WTC11 (cell line): ENCODE data around the gene NR3C2. TPM values are rescaled to one million over a fixed set of nuclear protein-coding genes. Genes with fewer than 3 reads are reported as not detected.

Source experiments
- ATAC-seq: fragments of 200-7000 bp; cut with Tn5 transposase; 2 replicates; pipeline ENCODE4 v1.10.0; 2021; ENCODE audit warnings: mild to moderate bottlenecking, moderate library complexity
- CTCF ChIA-PET: fragments of 300-600 bp; sonication (Branson Sonifier 250); formaldehyde crosslinking; loops from one replicate; lab custom pipeline; 2021; ENCODE audit warnings: antibody characterized with exemption; lab: Charles Lee
- POLR2A ChIA-PET: fragments of 350-600 bp; sonication (Branson Sonifier 250); formaldehyde crosslinking; loops from one replicate; lab custom pipeline; 2021; ENCODE audit warnings: antibody characterized with exemption; lab: Charles Lee
- DNase-seq: peaks from one replicate; pipeline ENCODE4 v3.0.0; 2021; ENCODE audit warnings: low spot score
- H3K27ac Mint-ChIP-seq: 2 replicates; pipeline ENCODE4 v1.8.0; 2021; ENCODE audit warnings: mixed read lengths
- H3K27me3 Mint-ChIP-seq: 2 replicates; pipeline ENCODE4 v1.8.0; 2021; ENCODE audit warnings: low read depth, mild to moderate bottlenecking, moderate library complexity, mixed read lengths
- H3K36me3 Mint-ChIP-seq: 2 replicates; pipeline ENCODE4 v1.8.0; 2021; ENCODE audit warnings: mixed read lengths
- H3K4me1 Mint-ChIP-seq: 2 replicates; pipeline ENCODE4 v1.8.0; 2022; ENCODE audit warnings: mixed read lengths
- H3K4me3 Mint-ChIP-seq: 2 replicates; pipeline ENCODE4 v1.8.0; 2021; ENCODE audit warnings: mild to moderate bottlenecking, moderate library complexity, mixed read lengths
- H3K9me3 Mint-ChIP-seq: 2 replicates; pipeline ENCODE4 v1.8.0; 2021; ENCODE audit warnings: mixed read lengths
- CBFB ChIP-seq: sonication (generic); formaldehyde crosslinking; IDR thresholded peaks from 2 replicates; pipeline ENCODE4 v1.8.1; 2022; ENCODE audit warnings: mild to moderate bottlenecking, low read depth, missing genetic modification reagents
- HMGA2 ChIP-seq: fragments of 250-450 bp; sonication (Bioruptor Pico); IDR thresholded peaks from 2 replicates; pipeline ENCODE4 v1.4.0; 2021; ENCODE audit warnings: mild to moderate bottlenecking, moderate library complexity
- NFATC4 ChIP-seq: fragments of 250-450 bp; sonication (Bioruptor Pico); IDR thresholded peaks from 2 replicates; pipeline ENCODE4 v1.9.0; 2021; ENCODE audit warnings: mild to moderate bottlenecking
- NFYB ChIP-seq: sonication (generic); formaldehyde crosslinking; conservative IDR thresholded peaks from 2 replicates; pipeline ENCODE4 v1.8.0; 2022; ENCODE audit warnings: low read depth, missing genetic modification reagents
- NR1H2 ChIP-seq: sonication (generic); formaldehyde crosslinking; IDR thresholded peaks from 2 replicates; pipeline ENCODE4 v1.9.0; 2021; ENCODE audit warnings: mild to moderate bottlenecking, moderate library complexity, missing genetic modification reagents
- NR2C2 ChIP-seq: sonication (generic); formaldehyde crosslinking; IDR thresholded peaks from 2 replicates; pipeline ENCODE4 v1.8.0; 2022; ENCODE audit warnings: mild to moderate bottlenecking, missing genetic modification reagents
- SMAD3 ChIP-seq: sonication (generic); formaldehyde crosslinking; IDR thresholded peaks from 2 replicates; pipeline ENCODE4 v1.8.0; 2022; ENCODE audit warnings: missing genetic modification reagents, mild to moderate bottlenecking, borderline replicate concordance
- SMAD4 ChIP-seq: sonication (generic); formaldehyde crosslinking; IDR thresholded peaks from 2 replicates; pipeline ENCODE4 v1.8.0; 2022; ENCODE audit warnings: mild to moderate bottlenecking, missing genetic modification reagents
- SOX15 ChIP-seq: fragments of 250-450 bp; sonication (Bioruptor Pico); IDR thresholded peaks from 2 replicates; pipeline ENCODE4 v1.9.0; 2021; ENCODE audit warnings: mild to moderate bottlenecking
- TP53 ChIP-seq: sonication (generic); formaldehyde crosslinking; IDR thresholded peaks from 2 replicates; pipeline ENCODE4 v1.8.1; 2023; ENCODE audit warnings: mild to moderate bottlenecking, missing genetic modification reagents
- ZNF423 ChIP-seq: fragments of 250-450 bp; sonication (Bioruptor Pico); IDR thresholded peaks from 2 replicates; pipeline ENCODE4 v2.1.2; 2022; ENCODE audit warnings: mild to moderate bottlenecking, moderate library complexity
- ZNF671 ChIP-seq: fragments of 250-450 bp; sonication (Bioruptor Pico); IDR thresholded peaks from 2 replicates; pipeline ENCODE4 v1.8.0; 2021; ENCODE audit warnings: mild to moderate bottlenecking
- total RNA-seq: library from RNA; stranded (reverse); gene quantifications from 3 replicates; pipeline ENCODE4 v1.2.3, GENCODE V29; 2021
- TF ChIP-seq, protein P1 (sequence below): sonication (generic); formaldehyde crosslinking; IDR thresholded peaks from 2 replicates; pipeline ENCODE4 v1.8.1; 2022; ENCODE audit warnings: low read depth, missing genetic modification reagents, borderline replicate concordance
- TF ChIP-seq, protein P2 (sequence below): sonication (generic); formaldehyde crosslinking; IDR thresholded peaks from 2 replicates; pipeline ENCODE4 v1.8.1; 2023; ENCODE audit warnings: mild to moderate bottlenecking, missing genetic modification reagents
- TF ChIP-seq, protein P3 (sequence below): fragments of 250-450 bp; sonication (Bioruptor Pico); IDR thresholded peaks from 2 replicates; pipeline ENCODE4 v1.9.0; 2021; ENCODE audit warnings: mild to moderate bottlenecking, borderline replicate concordance
- TF ChIP-seq, protein P4 (sequence below): sonication (generic); formaldehyde crosslinking; IDR thresholded peaks from 2 replicates; pipeline ENCODE4 v1.8.0; 2022; ENCODE audit warnings: mild to moderate bottlenecking, missing genetic modification reagents
- TF ChIP-seq, protein P5 (sequence below): sonication (generic); formaldehyde crosslinking; IDR thresholded peaks from 2 replicates; pipeline ENCODE4 v1.8.0; 2022; ENCODE audit warnings: mild to moderate bottlenecking, missing genetic modification reagents
- TF ChIP-seq, protein P6 (sequence below): sonication (generic); formaldehyde crosslinking; IDR thresholded peaks from 2 replicates; pipeline ENCODE4 v1.8.0; 2023; ENCODE audit warnings: missing genetic modification reagents, mild to moderate bottlenecking, borderline replicate concordance
- TF ChIP-seq, protein P7 (sequence below): fragments of 250-450 bp; sonication (Bioruptor Pico); IDR thresholded peaks from 2 replicates; pipeline ENCODE4 v1.9.0; 2021; ENCODE audit warnings: mild to moderate bottlenecking

Gene NR3C2
- total RNA-seq, 1 experiment from 2014 or later = 2.8 TPM

DNA sequence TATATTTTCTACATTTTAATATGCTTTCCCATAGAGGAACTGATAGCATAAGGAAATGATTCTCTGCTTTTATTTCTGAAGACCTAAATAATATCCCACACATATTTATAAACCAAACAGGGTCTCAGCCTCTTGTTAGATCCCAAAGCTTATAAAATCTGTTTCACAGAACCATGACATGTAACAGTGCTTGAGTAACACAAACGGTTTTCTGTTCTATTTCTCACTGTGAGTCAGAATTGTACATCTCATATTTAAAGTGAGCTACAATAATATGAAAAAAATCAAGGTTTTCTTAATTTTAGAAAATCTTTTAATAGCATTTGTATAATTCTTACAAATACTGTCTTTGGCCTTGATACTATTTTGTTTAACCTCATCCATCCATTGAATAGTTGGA lies 51.2 kb downstream of the NR3C2 start:
- H3K9me3 Mint-ChIP-seq = no peaks in the 10 kb centered on the region
- TF ChIP-seq NFYB (CRISPR knock-in tag) (no peak), NR2C2 (no peak), SMAD3 (CRISPR knock-in tag) (no peak), CBFB (CRISPR knock-in tag) (no peak), ZNF671 (CRISPR knock-in tag) (no peak), TP53 (CRISPR knock-in tag) (no peak), NFATC4 (CRISPR knock-in tag) (no peak), NR1H2 (no peak), SOX15 (CRISPR knock-in tag) (no peak), SMAD4 (CRISPR knock-in tag) (no peak), ZNF423 (CRISPR knock-in tag) (no peak), HMGA2 (CRISPR knock-in tag) (no peak)
- TF ChIP-seq, protein P1, sequence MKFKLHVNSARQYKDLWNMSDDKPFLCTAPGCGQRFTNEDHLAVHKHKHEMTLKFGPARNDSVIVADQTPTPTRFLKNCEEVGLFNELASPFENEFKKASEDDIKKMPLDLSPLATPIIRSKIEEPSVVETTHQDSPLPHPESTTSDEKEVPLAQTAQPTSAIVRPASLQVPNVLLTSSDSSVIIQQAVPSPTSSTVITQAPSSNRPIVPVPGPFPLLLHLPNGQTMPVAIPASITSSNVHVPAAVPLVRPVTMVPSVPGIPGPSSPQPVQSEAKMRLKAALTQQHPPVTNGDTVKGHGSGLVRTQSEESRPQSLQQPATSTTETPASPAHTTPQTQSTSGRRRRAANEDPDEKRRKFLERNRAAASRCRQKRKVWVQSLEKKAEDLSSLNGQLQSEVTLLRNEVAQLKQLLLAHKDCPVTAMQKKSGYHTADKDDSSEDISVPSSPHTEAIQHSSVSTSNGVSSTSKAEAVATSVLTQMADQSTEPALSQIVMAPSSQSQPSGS (CRISPR knock-in tag) = no peak
- TF ChIP-seq, protein P2, sequence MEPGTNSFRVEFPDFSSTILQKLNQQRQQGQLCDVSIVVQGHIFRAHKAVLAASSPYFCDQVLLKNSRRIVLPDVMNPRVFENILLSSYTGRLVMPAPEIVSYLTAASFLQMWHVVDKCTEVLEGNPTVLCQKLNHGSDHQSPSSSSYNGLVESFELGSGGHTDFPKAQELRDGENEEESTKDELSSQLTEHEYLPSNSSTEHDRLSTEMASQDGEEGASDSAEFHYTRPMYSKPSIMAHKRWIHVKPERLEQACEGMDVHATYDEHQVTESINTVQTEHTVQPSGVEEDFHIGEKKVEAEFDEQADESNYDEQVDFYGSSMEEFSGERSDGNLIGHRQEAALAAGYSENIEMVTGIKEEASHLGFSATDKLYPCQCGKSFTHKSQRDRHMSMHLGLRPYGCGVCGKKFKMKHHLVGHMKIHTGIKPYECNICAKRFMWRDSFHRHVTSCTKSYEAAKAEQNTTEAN (CRISPR knock-in tag) = no peak
- TF ChIP-seq, protein P3, sequence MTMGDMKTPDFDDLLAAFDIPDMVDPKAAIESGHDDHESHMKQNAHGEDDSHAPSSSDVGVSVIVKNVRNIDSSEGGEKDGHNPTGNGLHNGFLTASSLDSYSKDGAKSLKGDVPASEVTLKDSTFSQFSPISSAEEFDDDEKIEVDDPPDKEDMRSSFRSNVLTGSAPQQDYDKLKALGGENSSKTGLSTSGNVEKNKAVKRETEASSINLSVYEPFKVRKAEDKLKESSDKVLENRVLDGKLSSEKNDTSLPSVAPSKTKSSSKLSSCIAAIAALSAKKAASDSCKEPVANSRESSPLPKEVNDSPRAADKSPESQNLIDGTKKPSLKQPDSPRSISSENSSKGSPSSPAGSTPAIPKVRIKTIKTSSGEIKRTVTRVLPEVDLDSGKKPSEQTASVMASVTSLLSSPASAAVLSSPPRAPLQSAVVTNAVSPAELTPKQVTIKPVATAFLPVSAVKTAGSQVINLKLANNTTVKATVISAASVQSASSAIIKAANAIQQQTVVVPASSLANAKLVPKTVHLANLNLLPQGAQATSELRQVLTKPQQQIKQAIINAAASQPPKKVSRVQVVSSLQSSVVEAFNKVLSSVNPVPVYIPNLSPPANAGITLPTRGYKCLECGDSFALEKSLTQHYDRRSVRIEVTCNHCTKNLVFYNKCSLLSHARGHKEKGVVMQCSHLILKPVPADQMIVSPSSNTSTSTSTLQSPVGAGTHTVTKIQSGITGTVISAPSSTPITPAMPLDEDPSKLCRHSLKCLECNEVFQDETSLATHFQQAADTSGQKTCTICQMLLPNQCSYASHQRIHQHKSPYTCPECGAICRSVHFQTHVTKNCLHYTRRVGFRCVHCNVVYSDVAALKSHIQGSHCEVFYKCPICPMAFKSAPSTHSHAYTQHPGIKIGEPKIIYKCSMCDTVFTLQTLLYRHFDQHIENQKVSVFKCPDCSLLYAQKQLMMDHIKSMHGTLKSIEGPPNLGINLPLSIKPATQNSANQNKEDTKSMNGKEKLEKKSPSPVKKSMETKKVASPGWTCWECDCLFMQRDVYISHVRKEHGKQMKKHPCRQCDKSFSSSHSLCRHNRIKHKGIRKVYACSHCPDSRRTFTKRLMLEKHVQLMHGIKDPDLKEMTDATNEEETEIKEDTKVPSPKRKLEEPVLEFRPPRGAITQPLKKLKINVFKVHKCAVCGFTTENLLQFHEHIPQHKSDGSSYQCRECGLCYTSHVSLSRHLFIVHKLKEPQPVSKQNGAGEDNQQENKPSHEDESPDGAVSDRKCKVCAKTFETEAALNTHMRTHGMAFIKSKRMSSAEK = no peak
- TF ChIP-seq, protein P4, sequence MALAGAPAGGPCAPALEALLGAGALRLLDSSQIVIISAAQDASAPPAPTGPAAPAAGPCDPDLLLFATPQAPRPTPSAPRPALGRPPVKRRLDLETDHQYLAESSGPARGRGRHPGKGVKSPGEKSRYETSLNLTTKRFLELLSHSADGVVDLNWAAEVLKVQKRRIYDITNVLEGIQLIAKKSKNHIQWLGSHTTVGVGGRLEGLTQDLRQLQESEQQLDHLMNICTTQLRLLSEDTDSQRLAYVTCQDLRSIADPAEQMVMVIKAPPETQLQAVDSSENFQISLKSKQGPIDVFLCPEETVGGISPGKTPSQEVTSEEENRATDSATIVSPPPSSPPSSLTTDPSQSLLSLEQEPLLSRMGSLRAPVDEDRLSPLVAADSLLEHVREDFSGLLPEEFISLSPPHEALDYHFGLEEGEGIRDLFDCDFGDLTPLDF (CRISPR knock-in tag) = no peak
- TF ChIP-seq, protein P5, sequence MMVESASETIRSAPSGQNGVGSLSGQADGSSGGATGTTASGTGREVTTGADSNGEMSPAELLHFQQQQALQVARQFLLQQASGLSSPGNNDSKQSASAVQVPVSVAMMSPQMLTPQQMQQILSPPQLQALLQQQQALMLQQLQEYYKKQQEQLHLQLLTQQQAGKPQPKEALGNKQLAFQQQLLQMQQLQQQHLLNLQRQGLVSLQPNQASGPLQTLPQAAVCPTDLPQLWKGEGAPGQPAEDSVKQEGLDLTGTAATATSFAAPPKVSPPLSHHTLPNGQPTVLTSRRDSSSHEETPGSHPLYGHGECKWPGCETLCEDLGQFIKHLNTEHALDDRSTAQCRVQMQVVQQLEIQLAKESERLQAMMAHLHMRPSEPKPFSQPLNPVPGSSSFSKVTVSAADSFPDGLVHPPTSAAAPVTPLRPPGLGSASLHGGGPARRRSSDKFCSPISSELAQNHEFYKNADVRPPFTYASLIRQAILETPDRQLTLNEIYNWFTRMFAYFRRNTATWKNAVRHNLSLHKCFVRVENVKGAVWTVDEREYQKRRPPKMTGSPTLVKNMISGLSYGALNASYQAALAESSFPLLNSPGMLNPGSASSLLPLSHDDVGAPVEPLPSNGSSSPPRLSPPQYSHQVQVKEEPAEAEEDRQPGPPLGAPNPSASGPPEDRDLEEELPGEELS = no peak
- TF ChIP-seq, protein P6, sequence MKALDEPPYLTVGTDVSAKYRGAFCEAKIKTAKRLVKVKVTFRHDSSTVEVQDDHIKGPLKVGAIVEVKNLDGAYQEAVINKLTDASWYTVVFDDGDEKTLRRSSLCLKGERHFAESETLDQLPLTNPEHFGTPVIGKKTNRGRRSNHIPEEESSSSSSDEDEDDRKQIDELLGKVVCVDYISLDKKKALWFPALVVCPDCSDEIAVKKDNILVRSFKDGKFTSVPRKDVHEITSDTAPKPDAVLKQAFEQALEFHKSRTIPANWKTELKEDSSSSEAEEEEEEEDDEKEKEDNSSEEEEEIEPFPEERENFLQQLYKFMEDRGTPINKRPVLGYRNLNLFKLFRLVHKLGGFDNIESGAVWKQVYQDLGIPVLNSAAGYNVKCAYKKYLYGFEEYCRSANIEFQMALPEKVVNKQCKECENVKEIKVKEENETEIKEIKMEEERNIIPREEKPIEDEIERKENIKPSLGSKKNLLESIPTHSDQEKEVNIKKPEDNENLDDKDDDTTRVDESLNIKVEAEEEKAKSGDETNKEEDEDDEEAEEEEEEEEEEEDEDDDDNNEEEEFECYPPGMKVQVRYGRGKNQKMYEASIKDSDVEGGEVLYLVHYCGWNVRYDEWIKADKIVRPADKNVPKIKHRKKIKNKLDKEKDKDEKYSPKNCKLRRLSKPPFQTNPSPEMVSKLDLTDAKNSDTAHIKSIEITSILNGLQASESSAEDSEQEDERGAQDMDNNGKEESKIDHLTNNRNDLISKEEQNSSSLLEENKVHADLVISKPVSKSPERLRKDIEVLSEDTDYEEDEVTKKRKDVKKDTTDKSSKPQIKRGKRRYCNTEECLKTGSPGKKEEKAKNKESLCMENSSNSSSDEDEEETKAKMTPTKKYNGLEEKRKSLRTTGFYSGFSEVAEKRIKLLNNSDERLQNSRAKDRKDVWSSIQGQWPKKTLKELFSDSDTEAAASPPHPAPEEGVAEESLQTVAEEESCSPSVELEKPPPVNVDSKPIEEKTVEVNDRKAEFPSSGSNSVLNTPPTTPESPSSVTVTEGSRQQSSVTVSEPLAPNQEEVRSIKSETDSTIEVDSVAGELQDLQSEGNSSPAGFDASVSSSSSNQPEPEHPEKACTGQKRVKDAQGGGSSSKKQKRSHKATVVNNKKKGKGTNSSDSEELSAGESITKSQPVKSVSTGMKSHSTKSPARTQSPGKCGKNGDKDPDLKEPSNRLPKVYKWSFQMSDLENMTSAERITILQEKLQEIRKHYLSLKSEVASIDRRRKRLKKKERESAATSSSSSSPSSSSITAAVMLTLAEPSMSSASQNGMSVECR (CRISPR knock-in tag) = no peak
- TF ChIP-seq, protein P7, sequence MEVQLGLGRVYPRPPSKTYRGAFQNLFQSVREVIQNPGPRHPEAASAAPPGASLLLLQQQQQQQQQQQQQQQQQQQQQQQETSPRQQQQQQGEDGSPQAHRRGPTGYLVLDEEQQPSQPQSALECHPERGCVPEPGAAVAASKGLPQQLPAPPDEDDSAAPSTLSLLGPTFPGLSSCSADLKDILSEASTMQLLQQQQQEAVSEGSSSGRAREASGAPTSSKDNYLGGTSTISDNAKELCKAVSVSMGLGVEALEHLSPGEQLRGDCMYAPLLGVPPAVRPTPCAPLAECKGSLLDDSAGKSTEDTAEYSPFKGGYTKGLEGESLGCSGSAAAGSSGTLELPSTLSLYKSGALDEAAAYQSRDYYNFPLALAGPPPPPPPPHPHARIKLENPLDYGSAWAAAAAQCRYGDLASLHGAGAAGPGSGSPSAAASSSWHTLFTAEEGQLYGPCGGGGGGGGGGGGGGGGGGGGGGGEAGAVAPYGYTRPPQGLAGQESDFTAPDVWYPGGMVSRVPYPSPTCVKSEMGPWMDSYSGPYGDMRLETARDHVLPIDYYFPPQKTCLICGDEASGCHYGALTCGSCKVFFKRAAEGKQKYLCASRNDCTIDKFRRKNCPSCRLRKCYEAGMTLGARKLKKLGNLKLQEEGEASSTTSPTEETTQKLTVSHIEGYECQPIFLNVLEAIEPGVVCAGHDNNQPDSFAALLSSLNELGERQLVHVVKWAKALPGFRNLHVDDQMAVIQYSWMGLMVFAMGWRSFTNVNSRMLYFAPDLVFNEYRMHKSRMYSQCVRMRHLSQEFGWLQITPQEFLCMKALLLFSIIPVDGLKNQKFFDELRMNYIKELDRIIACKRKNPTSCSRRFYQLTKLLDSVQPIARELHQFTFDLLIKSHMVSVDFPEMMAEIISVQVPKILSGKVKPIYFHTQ = no peak
- TF ChIP-seq, all 79 proteins: peak for 0
- POLR2A ChIA-PET = no interaction called here
- Mint-ChIP-seq H3K27ac (no peak overlapping the region), H3K27me3 (no peaks in the 10 kb centered on the region), H3K4me1 (no peaks in the 10 kb centered on the region), H3K36me3 (no peaks in the 10 kb centered on the region), H3K4me3 (no peak overlapping the region)
- CTCF ChIA-PET = no interaction called here
- ATAC-seq (no peak), DNase-seq (no peak)
